ENCODE results near the gene FANCC.
"Not testable (repeated sequence)": the region's sequence is repeated elsewhere in the genome, so short reads cannot be mapped to it uniquely, and the experiment has no call there.

Gene FANCC

DNA sequence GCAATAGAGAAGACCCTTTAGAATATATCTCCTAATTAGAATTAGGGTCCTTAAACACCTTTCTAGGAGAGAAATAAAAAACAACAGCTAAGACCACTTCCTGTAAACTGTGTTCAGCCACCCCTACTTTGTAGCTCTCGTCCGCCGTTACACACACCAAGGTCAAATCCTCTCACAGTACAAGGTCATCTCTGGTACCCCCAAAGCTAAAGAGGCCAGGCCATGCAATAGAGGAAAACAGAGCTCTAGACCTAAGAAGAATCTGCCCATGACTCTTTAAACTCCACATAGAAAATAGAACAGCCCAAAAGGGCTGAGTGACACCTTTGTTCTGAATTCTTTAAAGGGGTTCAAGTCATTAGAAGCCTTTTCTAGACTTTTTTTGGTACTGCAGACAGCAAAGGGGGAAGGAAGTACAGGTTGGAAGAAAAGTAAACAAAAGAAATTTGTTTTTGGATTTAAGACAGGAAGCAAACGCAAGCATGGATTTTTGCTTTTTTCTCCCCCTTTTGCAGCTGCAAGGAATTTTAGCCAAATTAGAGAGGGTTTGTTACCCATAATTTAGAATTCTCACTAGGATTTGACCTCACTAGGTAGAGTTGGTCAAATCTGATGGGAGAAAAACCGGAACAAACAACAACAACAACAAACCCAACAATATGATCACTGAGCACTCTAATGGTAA is 13.4 kb upstream of the FANCC start:
- no peak for DNase-seq (ENCODE audit: low spot score)

DNA sequence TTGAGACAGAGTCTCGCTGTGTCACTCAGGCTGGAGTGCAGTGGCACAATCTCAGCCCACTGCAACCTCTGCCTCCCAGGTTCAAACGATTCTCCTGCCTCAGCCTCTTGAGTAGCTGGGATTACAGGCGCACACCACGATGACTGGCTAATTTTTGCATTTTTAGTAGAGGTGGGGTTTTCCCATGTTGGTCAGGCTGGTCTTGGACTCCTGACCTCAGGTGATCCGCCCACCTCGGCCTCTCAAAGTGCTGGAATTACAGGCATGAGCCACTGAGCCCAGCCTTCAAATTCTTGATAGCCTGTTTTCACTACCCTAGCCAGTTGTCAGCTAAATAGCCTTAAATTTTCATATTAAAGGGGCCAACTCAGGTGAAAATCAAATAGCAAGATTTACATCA is 11.6 kb upstream of the FANCC start:
- DNase-seq (ENCODE audit: low spot score) = not testable (repeated sequence)

DNA sequence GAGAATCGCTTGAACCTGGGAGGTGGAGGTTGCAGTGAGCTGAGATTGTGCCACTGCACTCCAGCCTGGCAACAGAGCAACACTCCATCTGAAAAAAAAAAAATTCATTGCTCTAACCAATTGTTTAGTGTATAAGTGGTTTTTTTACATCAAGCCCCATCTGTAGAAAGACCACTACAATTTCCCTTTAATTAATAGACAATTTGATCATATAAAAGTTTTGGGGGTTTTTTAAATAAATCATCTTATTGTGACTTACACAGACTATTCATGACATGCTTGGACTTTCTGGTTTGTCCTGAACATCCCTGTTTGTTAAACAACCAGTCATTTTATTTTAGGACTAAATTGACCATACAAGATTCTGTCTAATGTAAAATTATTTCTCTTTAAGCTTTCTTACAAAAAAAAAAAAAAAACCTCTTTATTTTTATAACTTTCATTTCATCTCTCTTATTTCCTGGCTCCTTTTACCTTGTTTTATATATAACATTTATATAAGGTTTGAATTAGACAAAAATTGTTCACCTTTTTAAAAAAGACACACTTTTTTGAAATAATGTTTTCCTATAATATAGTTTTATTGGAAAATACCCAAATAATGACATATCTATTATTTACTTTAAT is 9.8 kb upstream of the FANCC start:
- no peak for DNase-seq (ENCODE audit: low spot score)

DNA sequence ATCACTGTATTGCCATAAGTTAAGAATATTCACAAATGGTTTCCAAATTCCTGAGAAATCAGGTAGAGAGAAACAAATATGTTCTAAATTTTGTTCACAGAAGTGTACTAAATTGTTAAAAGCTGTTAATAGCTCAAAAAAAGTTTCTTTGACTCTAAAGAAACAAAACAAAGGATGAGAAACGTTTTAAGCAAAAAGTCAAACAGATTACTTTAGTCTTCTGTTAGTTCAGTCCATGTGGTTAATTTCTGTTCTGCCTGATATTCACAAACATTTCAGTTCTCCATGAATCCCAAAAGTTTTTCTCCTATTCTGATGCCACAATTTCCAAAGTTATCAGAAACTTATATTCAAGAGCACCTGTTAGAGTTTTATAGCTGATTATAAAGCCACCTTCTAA is 7.7 kb upstream of the FANCC start:
- DNase-seq (ENCODE audit: low spot score) = no peak

DNA sequence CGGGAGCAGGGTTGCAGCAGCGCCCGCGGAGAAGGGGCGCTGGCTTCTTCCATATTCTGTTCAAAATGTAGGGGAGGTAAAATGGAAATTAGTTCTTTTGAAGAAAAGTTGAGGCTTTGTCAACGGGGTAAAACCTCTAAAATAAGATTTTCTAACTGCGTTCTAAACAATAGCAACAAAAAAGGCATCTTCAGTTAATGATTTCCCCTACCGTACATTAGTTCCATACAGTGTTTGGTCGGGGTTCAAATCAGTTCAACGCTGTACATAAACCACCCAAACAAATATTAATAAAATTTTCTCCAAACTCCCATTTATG is 343 bp upstream of the FANCC start:
- DNase-seq (ENCODE audit: low spot score) = no peak

DNA sequence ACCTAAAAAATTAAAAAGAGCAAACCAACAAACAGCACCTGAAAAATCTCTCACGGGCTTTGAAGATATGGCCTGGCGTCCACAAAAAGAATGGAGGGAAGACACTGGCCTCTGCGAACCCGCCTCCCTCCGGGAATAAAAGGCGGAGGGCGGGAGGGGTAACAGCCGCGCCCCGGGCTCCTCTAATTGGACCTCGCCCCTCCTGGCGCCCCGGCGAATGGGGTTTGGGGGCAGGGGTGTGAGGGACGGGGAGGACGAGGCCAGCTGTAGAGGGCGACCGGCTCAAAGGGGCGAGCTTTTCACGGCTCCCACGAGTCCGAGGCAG is 753 bp downstream of the FANCC start:
- DNase-seq (ENCODE audit: low spot score) = peak; percentile 70

DNA sequence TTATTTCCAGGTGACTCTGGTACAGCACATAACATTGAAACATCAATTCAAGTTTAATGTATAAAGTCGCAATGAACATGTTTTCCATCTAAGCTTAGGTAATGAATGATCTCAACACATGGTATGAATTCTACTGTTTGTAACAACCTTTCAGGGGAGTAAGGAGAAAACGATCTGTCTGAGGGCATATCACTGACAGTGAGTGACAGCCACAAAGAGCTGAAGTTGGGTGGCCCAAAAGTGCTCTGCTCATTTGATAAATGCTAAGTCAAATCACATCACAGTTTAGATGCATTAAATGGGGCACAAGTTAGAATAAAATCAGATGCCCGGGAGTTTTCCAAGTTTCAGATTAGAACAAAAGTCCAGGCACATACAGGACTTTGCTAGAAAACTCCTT is 1.2 kb downstream of the FANCC start:
- DNase-seq (ENCODE audit: low spot score) = no peak

DNA sequence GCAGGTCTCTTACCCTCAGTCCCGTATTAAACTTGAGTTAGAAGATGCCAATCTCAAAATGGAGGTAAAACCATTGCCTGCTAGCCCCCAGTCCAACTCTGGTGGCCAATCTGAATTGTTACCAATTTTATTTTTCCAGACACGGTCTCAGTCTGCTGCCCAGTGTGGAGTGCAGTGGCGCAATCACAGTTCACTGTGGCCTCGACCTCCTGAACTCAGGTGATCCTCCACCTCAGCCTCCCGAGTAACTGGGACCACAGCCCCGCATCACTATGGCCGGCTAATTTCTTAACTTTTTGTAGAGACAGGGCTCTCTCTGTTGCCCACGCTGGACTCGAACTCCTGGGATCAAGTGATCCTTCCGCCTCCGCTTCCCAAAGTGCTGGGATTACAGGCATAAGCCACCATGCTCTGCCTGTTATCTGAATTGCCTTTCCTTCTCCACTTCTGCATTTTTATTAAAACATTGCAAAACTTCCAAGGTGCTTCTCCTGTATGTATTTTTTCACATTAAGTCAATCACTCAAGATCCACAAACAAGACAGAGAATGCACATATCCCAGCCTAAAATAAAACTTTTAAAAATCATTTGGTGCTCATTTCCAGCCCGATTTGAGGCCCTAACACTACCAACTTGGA is 2.3 kb downstream of the FANCC start:
- DNase-seq (ENCODE audit: low spot score) = no peak

DNA sequence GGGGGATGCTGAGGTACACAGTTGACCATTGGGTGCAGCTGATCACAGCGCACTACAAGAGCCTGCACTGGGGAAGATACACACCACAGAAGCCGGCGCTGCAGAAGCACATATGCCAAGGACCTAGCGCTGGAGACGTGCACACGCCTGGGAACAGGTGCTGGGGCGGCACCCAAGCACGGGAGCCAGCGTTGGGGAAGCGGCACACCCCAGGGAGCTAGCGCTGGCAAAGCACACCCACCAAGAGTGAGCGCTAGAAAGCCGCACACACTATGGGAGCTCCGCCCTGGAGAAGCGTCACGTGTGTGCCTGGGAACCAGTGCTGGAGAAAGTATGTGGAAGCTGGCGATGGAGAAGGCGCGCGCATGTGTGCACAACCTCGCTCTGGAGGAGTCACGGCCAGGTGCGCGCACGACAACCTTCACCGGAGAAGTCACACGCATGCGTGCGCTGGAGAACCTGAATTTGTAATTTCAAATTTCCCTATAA is 4.5 kb downstream of the FANCC start:
- DNase-seq (ENCODE audit: low spot score) = peak; percentile 64

DNA sequence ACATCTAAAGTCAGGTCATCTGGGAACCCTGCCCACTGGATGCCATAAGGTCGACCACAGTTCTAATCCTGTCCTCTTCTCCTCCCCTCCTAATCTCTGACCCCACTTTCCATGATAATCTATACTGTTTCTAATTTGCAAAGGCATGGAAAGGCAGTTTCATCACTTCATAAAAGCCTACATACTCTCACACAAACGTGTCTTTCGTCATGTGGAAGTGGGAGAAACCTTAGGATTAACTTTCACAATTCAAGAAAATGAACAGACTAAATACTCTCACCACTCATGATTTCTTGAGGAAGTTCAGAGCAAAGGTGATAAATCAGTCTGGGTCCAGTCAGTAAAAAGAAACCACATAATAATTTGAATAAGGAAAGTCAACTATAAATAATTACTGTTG is 5.5 kb downstream of the FANCC start:
- DNase-seq (ENCODE audit: low spot score) = no peak

DNA sequence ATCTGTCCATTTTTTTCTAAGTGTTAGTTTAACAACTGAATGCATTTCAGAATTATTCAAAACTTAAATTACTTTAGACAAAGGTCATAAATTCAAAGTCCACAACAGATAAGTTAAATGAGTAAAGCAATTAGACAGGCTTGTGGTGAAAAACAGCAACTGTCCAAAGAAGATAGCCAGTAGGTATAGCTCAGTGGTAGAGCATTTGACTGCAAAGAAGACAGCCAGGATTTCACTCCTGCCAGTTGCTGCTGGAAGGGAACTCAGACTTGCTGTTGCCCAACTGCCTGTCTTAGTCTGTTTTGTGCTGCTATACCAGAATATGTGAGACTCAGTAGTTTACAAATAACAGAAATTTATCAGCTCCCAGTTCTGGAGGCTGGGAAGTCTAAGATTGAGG is 10.0 kb downstream of the FANCC start:
- DNase-seq (ENCODE audit: low spot score) = no peak

DNA sequence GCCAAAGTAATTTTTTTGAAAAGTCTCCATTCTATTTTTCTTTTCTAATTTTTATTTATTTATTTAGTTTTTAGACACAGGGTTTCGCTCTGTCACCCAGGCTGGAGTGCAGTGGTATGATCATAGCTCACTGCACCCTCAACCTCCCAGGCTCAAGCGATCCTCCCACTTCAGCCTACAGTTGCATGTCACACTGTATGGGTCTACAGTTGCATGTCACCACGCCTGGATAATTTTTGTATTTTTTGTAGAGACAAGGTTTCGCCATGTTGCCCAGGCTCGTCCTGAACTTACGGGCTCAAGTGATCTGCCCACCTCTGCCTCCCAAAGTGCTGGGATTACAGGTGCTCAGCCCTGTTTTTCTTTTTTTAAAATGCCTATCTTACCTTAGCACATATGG is 10.7 kb downstream of the FANCC start:
- no peak for DNase-seq (ENCODE audit: low spot score)

DNA sequence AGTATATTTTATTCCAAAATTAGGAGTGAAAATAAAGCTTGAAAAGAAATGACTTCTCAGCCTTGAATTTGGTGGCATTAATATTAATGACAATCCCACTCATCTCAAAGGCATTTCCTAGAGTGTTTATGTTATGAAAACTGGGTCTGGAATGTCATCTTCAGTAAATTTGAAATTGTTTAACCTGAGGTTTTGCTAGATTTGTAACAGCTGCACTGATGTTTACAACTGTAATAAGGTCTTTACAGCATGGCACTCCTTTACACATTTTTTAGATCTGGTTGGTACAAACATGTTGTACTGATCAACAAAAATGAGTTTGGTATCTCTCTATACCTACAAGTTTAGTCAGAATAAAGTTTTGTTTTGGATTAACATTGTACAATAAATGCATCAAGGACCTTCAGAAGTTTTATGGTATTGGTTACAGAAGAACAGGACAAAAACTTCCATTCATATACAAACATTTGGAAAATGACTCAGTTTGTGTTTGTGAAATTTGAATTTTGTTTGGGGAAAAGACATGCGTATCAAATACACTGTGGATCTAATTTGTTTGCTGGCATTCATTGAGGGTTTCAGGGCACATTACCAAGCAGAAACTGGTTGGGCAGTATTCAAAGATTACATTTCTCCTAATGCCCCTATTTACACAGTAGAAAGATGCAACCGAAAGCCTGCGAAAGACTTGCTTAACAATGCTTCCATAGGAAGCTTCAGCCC is 11.6 kb downstream of the FANCC start:
- DNase-seq (ENCODE audit: low spot score) = peak; percentile 15

DNA sequence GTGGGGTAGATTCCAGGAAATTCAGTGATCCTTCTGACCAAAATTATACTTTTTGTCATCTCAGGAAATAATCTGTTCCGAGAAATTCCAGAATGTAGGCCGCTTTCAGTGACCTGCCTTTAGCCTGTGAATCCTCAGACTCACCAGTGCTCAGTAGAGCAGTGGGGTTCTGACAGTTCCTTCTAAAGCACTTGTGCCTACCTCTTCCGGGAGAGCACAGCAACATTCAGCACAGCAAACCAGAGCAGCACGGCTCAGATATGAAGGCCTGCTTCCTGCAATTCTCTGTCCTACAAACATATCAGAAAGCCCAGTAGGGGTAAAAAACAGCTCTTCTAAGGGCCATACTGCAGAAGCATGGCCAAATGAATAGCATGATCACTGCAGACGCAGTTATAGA is 15.0 kb downstream of the FANCC start:
- DNase-seq (ENCODE audit: low spot score) = no peak

DNA sequence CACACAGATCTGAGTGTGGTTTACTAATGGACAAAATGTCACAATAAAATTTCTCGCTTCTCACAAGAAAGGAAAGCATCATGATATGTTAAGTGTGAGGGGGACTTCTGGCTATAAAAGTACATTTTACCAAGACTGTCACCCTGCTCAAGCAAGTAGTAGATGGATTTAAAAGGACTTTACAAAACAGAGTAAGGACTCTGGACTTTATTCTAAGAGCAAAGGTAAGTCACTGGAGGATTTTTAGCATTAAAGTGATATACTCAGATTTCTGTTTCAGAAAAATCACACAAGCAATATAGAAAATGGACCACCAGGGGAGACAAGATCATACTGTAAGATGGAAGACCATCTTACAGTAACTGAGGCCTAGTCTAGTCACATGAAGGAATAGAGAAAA is 19.7 kb downstream of the FANCC start:
- DNase-seq (ENCODE audit: low spot score) = no peak

DNA sequence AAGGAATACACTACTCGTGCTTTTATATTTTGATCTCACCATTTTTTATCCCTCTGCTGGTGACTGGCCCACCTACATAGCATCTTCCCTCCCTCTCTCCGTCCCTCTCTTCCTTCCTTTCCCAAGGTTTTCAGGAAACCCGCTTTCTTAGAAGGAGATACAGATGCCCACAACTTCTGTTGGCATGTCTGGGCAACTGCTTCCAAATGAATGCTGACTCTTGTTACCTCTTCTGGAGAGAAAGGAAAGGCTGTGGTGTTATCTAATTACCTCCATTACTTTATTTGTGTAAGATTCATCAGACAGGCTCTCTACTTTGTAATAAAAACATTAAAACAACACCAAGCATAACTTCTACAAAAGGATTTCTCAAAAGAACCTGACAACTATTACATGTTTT is 20.2 kb downstream of the FANCC start:
- DNase-seq (ENCODE audit: low spot score) = no peak

DNA sequence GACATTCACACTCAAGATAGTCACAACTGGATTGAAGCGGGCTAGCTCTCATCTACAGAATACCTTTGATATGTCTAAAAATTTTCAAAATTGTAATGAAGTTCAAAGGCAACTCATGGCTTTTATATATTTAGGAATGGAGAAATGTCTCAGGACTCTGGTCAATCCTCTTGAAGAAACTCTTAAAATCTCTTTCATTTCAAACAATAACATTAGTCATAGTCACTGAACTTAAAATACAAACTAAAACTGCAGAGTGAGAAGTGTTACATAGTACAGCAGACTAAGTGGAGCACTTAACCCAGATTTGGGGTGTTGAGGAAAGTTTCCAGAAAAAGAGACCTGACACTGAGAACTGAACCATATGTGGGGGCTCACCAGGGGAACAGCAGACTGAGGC is 20.7 kb downstream of the FANCC start:
- no peak for DNase-seq (ENCODE audit: low spot score)

DNA sequence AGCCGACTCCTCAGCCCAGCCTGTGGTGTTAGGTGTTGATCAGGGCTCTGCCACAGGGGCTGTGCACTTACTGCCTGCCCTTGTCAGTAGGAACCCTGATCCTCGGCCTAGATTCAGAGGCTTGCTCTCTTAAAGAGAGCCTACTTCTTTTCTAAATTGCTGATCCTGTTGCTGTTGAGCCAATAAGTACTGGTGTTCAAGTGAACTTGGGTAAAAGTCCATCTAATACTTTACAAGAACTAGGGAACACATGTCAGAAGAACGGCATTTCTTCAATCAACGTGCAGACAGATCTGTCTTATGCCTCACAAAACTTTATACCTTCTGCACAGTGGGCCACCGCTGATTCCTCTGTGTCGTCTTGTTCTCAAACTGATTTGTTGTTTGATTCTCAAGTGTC is 24.2 kb downstream of the FANCC start:
- not testable (repeated sequence) for DNase-seq (ENCODE audit: low spot score)

DNA sequence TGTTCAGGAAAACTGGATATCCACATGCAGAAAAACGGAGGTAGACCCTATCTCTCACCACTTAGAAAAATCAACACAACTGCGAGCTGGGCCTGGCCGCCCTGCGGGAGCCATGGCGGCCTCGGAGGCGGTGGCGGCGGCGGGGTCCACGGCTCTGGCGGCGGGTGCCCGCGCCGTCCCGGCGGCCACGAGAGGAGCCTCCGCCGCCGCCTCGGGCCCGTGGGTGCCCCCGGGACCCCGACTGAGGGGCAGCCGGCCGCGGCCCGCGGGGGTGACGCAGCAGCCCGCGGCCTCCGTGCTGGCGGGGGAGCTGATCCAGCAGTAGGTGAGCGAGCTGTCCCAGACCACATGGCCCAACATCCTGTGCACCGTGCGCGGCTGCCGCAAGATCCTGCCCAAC is 25.3 kb downstream of the FANCC start:
- no peak for DNase-seq (ENCODE audit: low spot score)

DNA sequence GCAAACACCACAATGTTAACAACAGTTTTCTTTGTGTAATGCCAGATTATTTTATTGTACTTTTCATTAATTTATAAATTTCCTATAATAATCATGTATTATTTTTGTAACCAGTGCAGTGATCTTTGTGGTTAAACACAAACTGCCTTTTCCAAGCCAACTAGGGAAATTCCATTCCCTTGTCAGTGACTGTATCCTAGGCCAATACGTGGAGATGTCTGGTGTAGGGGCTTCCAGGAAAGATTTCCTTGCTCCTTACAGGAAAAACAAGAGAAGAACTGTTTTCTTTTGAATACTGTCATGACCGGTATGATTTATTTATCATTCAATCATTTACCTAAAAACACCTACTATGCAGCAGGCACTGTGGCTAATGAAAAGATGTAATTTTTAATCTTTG is 31.4 kb downstream of the FANCC start:
- DNase-seq (ENCODE audit: low spot score) = peak; percentile 22

DNA sequence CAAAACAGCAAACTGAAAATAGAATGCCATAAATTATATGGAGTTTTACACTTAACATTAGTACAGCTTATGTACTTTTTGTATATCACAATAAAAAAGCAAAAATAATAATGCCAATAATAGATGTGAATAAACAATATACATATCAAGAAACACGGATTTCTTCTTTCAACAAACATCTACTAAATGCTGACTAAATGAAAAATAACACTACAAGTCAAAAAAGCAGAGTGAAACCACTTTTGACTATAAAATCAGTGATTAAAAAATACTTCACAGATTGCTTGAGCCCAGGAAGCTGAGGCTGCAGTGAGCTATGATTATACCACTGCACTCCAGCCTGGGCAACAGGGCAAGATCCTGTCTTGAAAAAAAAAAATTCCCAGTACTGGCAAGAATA is 32.2 kb downstream of the FANCC start:
- DNase-seq (ENCODE audit: low spot score) = no peak

DNA sequence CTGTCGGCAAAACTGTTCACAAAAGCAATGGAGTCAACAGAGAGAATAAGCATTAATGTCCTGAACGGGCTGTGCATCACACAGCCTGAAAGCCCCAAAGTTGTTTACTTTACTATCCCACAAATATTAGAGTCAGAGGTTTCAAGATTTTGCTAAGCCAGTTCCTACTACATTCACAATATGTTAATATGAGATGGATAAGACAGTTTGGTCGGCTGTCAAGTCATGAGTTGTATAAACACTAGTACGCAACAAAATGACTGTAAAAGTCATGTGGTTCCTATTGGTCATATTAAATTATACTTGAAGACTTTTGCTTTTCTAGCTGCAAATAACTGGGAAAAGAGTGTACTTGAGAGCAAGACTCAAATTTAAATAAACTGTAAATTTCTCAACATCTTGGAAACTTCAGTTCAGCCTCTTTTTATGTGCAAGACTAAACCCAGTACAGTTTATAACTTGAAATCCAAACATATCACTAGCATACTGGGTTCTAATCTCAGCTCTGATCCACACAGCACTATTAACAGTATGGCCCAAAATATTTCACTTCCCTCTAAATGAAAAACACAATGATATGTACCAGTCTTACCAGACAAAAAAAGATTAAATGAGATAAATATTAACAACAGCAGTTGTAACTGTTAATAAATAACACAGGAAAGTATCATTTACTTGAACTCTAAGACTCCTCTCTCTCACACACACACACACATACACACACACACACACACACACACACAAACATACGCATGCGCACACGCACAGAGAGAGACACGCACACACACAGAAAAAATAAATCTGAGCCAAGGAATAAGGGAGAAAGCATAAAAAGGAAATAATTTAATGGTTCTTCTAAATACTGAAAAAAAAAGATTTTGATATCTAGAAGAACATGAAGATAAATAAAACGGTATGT is 33.1 kb downstream of the FANCC start:
- peak; percentile 7 for DNase-seq (ENCODE audit: low spot score)

Data from AG08395 (cell line).